ENCODE results near the gene EFHD1.

Gene EFHD1

DNA sequence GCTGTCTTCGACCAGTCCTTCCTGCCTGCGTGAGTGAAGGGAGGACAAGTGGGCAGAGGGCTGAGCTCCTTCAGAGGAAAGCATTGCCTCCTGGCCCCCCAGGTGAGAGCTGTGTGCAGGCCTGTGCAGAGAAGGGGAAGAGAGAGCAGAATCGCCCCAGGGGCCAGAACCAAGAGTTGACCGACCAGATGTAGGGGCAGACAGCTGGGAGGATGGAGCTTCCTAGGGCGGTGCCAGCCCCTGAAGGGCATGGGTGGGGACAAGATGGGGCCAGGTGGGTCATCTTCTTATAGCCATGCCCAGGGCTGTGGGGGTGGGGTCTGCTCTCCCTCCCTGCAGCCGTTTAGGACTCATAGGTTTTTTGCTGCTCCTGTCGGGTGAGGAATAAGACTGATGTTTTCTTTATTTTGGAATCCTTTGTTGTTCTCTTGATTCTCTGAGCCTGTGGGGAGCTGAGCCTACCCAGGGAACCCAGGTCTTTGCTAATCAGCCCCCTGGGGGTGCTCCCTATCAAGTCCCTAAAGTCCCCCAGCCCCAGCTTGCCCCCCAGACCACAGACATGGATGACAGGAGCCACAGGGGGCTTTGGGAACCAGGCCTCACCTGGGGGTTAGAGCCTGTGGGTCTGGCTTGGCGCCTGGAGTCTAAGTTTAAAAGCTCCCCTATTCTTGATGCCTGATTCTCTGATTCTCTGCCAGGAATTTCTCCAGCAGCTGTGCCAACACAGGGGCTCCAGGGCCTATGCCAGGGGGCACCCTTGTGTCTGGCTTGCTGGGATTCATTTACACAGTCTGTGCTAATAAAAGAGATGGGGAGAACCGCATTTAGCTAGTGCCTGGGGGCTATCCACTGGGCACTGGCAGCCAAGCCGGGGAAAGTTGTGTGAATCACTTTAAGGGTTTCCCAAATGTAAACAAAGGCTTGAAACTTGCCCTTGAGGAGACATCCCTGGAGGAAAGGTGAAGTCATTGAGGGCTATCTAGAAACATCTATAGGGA is 9.3 kb upstream of the EFHD1 start:
- no peak for DNase-seq (ENCODE audit: extremely low spot score)
- TF ChIP-seq CTCF (IDR thresholded peaks at IDR 0.05; ENCODE audit: control extremely low read depth, extremely low read depth, low read depth, missing control alignments): no peak
- ChIA-PET POLR2A (no interaction called here), CTCF (interaction anchor here (0.9 to 1.5 kb wide), 5 partner anchors 12 to 42 kb away, joined by 3 to 5 read pairs (median 3); no protein-coding TSS in a partner anchor)

DNA sequence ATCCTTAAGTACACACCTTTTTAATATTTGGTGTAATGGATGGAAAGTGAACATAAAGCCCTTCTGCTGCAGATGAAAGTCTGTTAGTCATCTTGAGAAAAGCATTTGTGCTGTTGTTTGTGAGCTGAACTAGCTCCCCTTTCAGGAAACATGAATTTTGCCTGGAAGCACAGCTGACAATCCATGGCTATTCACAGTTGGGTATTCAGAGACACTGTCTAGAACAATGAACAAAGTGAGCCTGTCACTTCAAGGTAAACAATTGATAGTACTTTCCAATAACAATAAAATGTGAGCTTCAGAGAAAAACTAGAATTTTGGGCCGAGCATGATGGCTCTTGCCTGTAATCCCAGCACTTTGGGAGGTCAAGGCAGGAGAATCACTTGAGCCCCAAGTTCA is 6.8 kb upstream of the EFHD1 start:
- POLR2A ChIA-PET: no interaction called here

DNA sequence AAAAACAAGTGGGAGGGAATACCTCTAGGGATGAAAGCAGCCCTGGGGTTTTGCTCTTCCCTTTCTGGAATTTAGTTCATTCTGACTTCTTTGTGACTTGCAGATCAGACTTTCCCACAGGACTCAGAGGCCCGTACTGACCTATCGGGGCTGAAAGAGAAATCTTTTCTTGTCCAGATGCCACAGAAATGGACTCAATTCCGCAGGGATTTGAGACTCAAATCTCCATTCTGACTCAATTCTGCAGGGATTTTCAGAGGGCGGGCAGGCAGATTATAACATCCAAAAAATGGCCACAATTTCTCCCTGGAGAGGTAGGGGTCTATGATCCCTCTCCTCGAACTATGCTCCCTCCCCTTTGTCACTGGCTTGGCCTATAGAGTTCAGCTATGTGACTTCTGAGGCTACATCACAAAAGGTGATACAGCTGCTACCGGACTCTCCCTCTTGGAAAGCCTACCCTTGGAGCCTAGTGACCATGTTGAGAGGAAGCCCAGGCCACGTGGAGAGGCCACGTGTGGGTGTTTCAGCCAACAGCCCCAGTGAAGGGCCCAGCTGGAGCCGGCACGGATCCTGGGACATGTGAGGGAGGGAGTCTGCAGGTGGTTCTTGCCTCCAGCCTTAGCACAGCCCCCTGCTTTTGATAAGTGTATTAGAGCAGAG is 4.8 kb upstream of the EFHD1 start:
- CTCF ChIA-PET: no interaction called here
- DNase-seq (ENCODE audit: extremely low spot score): no peak
- TF ChIP-seq CTCF (IDR thresholded peaks at IDR 0.05; ENCODE audit: control extremely low read depth, extremely low read depth, low read depth, missing control alignments): no peak
- POLR2A ChIA-PET: no interaction called here

More for the DNA sequence above, 6.8 kb upstream of the EFHD1 start:
- CTCF ChIA-PET: interaction anchor here (0.7 to 1.6 kb wide), 2 partner anchors 8 to 16 kb away, joined by 3 to 4 read pairs; no protein-coding TSS in a partner anchor
- DNase-seq (ENCODE audit: extremely low spot score): no peak
- no peak for TF ChIP-seq CTCF (IDR thresholded peaks at IDR 0.05; ENCODE audit: control extremely low read depth, extremely low read depth, low read depth, missing control alignments)

GRCh38 chr2:232629129-232629475 is 4.3 kb upstream of the EFHD1 start:
- TF ChIP-seq CTCF (IDR thresholded peaks at IDR 0.05; ENCODE audit: control extremely low read depth, extremely low read depth, low read depth, missing control alignments): no peak
- ChIA-PET POLR2A (no interaction called here), CTCF (no interaction called here)
- no peak for DNase-seq (ENCODE audit: extremely low spot score)

DNA sequence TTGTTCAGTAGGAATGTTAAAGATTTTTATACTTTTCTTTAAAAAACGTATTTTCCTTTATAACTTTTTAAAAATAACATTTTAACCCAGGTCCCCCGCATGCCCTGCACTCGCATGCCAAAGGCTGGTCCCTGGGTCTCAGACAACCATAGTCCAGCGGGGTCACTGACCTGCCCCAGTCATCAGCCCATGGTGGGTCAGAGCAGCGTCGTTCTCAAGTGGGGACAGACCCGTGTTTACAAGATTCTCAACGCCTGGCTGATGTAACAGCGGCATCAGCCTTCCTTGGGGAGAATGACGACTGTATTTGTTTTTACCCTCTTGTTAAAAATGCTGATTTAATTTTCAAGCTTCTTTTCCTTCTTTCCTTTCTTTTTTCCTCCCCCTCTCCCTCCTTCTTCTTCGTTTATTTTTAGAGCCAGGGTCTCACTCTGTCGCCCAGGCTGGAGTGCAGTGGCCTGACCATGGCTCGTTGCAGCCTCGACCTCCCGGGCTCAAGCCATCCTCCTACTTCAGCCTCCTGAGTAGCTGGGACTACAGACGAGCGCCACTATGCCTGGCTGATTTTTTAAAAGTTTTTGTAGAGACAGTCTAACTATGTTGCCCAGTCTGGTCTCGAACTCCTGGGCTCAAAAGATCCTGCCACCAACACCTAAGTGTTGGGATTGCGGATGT is 1.0 kb upstream of the EFHD1 start:
- CTCF ChIA-PET: interaction anchor here (0.7 to 1.6 kb wide), 2 partner anchors 17 to 21 kb away, joined by 3 read pairs; no protein-coding TSS in a partner anchor
- DNase-seq (ENCODE audit: extremely low spot score): no peak
- POLR2A ChIA-PET: no interaction called here
- no peak for TF ChIP-seq CTCF (IDR thresholded peaks at IDR 0.05; ENCODE audit: control extremely low read depth, extremely low read depth, low read depth, missing control alignments)

- no peak for TF ChIP-seq CTCF (IDR thresholded peaks at IDR 0.05; ENCODE audit: control extremely low read depth, extremely low read depth, low read depth, missing control alignments)
- DNase-seq (ENCODE audit: extremely low spot score): no peak
- POLR2A ChIA-PET: no interaction called here
- CTCF ChIA-PET: interaction anchor here (0.7 to 1.6 kb wide), 4 partner anchors 11 to 23 kb away, joined by 3 to 4 read pairs (median 4); no protein-coding TSS in a partner anchor
These were observed 446 bp upstream of the EFHD1 start for GRCh38 chr2:232632904-232633412.

All from GM10248 (cell line).